ENCODE results near the gene ING5.
A peak's percentile ranks its signal among the peaks of the same experiment; 100 is the strongest.

ING5 gene

DNA sequence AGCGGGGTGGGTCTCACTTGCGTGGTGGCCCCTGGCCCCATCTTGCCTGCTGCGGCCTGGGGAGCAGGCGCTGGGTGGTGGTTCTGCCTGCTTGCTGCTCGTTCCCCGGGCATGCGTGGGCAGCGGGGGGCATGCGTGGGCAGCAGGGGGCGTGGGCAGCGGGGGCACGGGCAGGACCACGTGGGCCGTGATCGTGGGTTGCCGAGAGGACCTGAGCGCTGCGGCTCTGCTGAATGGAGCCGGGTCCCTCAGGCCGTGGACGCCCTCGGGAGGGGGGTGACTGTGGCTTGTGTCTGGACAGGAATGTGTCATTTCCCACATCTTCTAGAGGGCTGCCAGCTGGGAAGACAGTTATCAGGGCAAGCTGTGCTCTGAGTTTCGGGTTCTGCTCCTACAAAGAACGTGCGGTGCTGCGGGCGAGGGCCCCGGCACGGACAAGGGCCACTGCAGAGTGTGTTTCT lies 66.4 kb downstream of the ING5 start:
- Histone ChIP-seq H3K27me3 (ENCODE audit: control insufficient read depth, insufficient read depth, low read length) (no peaks in the 10 kb centered on the region), H3K4me3 (ENCODE audit: low read length) (no peak overlapping the region), H3K9me3 (replicated peaks; ENCODE audit: low read length) (no peaks in the 10 kb centered on the region), H3K9ac (ENCODE audit: low read depth, low read length) (no peak overlapping the region), H3K4me2 (ENCODE audit: low read length) (no peak overlapping the region), H3K4me1 (ENCODE audit: control insufficient read depth, insufficient read depth, low read length) (no peaks in the 10 kb centered on the region), H3K36me3 (ENCODE audit: insufficient read depth, low read length) (no peaks in the 10 kb centered on the region)

DNA sequence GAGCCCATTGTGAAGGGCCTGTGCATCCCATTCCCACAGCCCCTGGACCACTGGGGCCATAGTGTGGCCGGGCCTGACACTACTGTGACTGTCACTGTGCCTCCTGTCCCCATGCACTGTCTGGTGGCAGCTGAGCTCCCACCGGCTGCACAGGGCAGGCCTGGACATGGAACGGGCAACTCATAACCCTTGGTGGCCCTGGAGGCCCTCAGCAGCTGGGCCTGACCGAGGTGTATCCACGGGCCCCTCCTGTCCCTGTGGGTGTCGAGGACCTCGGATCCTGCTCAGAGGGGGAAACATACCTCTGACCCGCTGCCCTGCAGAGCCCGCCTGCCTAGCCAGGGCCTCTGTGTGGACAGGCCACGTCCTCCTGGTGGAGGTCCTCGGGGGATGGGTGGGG lies 67.0 kb downstream of the ING5 start:
- Histone ChIP-seq H3K4me3 (ENCODE audit: low read length) (no peak overlapping the region), H3K36me3 (ENCODE audit: insufficient read depth, low read length) (no peaks in the 10 kb centered on the region), H3K4me2 (ENCODE audit: low read length) (no peak overlapping the region), H3K9me3 (replicated peaks; ENCODE audit: low read length) (no peaks in the 10 kb centered on the region), H3K9ac (ENCODE audit: low read depth, low read length) (no peak overlapping the region), H3K27me3 (ENCODE audit: control insufficient read depth, insufficient read depth, low read length) (no peaks in the 10 kb centered on the region), H3K4me1 (ENCODE audit: control insufficient read depth, insufficient read depth, low read length) (no peaks in the 10 kb centered on the region)

DNA sequence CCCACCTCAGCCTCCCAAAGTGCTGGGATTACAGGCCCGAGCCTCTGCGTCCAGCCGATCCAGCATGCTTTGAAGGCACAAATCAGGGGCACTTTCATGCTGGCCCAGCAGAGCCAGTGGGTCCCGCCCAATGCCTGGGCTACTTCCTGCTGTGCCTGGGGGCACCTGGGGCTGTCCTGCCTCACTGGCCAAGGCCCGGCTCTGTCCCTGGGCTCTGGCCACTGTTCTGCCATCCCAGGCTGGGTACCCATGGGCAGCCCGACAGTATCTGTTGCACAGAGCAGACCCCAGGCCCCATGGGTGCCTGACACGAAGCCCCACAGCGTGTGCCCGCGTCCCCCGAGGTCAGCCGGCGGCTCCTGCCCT lies 68.0 kb downstream of the ING5 start:
- no peaks in the 10 kb centered on the region for H3K9me3 ChIP-seq (replicated peaks; ENCODE audit: low read length)
- H3K4me3 ChIP-seq (ENCODE audit: low read length) = no peak overlapping the region
- H3K27me3 ChIP-seq (ENCODE audit: control insufficient read depth, insufficient read depth, low read length) = no peaks in the 10 kb centered on the region
- no peaks in the 10 kb centered on the region for H3K36me3 ChIP-seq (ENCODE audit: insufficient read depth, low read length)
- no peak overlapping the region for H3K9ac ChIP-seq (ENCODE audit: low read depth, low read length)
- no peak overlapping the region for H3K4me2 ChIP-seq (ENCODE audit: low read length)
- peaks cover 2% of the 10 kb centered on the region for H3K4me1 ChIP-seq (ENCODE audit: control insufficient read depth, insufficient read depth, low read length)

DNA sequence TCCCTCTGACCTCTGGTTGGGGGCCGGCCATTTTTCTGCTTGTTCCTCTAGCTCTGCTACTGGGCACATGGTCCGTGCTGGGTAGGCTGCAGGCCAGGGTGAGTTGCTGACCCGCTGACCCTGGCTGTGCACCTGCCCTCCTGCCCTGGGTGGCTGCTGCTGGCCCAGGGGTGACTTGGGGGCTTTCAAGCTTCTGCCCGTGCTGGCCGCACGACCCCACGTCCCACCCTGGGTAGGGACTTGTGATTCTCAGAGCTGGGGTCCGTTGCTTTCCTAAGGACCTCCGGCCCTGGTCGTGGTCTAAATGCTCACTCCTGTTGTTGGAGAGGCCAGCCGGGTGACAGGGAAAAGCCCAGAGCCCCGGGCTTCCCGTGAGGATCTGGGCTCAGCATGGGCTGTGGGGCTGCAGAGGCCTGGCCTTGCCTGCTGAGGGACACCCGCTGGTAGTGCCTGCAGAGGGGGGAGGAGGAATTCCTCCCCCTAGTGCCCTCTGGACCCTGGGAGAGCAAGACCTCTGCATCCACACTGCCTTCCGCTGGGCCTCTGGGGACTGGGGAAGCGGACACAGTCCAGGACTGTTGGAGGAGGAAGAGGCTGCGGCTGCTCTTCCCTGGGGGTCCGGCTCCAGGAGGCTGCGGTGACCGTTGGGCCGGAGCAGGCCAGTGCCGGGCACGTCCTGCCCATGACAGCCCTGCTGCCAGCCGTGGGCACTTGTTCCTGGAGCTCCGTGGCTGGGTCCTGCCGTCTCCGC lies 68.5 kb downstream of the ING5 start:
- H3K36me3 ChIP-seq (ENCODE audit: insufficient read depth, low read length) = no peaks in the 10 kb centered on the region
- no peaks in the 10 kb centered on the region for H3K9me3 ChIP-seq (replicated peaks; ENCODE audit: low read length)
- H3K4me1 ChIP-seq (ENCODE audit: control insufficient read depth, insufficient read depth, low read length) = peaks cover 8% of the 10 kb centered on the region
- H3K27me3 ChIP-seq (ENCODE audit: control insufficient read depth, insufficient read depth, low read length) = no peaks in the 10 kb centered on the region
- no peak overlapping the region for H3K9ac ChIP-seq (ENCODE audit: low read depth, low read length)
- H3K4me2 ChIP-seq (ENCODE audit: low read length) = no peak overlapping the region
- H3K4me3 ChIP-seq (ENCODE audit: low read length) = no peak overlapping the region

DNA sequence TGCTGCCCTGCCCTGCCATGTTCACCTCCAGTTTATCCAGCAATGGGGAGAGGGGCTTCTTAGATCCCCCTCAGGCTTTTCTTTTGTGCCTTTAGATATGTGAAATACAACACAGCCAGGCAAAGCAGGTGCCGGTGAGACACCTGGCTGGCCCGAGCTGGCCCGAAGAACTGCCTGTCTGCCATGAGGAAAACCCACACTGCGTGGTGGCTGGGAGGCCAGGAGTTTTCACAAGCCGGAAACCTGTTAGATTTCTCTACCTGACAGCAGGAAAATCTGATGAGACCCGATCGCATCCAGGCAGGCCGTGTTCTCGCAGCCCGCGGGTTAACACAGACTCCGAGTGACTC lies 69.1 kb downstream of the ING5 start:
- no peaks in the 10 kb centered on the region for H3K36me3 ChIP-seq (ENCODE audit: insufficient read depth, low read length)
- peaks cover 14% of the 10 kb centered on the region for H3K4me1 ChIP-seq (ENCODE audit: control insufficient read depth, insufficient read depth, low read length)
- peaks cover 4% of the 10 kb centered on the region for H3K27me3 ChIP-seq (ENCODE audit: control insufficient read depth, insufficient read depth, low read length)
- no peak overlapping the region for H3K4me3 ChIP-seq (ENCODE audit: low read length)
- no peak overlapping the region for H3K4me2 ChIP-seq (ENCODE audit: low read length)
- no peak overlapping the region for H3K9ac ChIP-seq (ENCODE audit: low read depth, low read length)
- no peaks in the 10 kb centered on the region for H3K9me3 ChIP-seq (replicated peaks; ENCODE audit: low read length)

DNA sequence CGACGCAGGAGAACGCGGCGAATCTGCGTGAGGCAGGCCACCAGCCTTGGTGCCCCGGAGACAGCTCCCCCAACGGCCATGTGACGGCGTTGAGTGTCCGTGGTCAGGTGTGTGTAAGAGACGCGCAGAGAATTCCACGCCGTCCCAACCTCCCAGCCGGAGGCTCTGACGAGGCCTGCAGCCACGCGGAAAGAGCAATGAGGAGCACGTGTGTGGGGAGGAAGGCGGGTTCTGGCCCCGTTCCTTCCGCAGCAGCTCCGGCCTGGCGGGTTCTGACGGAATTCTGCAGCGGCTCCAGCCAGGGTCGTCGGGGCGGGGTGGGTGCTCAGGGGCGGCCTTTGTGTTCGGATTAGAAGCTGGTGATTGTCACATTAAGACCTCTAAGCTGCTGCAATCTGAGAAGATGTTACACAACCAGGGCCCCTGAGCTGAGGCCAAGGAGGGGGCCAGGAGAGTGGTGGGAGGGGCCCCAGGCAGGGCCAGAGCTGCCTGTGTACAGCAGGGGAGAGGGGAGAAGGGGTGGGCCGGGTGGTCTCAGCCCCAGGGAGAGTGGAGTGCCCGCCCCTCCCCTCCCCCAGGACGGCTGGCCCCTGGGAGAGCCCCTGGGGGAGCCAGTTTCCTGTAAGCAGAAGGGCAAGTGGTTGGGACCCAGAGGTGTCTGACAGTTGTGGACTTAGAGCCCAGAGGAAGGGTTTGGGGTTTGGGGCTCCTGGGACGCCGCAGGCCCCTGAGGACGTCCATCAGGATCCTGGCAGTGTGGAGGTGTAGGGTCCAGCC lies 69.6 kb downstream of the ING5 start:
- Histone ChIP-seq H3K4me3 (ENCODE audit: low read length) (no peak overlapping the region), H3K4me2 (ENCODE audit: low read length) (no peak overlapping the region), H3K36me3 (ENCODE audit: insufficient read depth, low read length) (no peaks in the 10 kb centered on the region), H3K4me1 (ENCODE audit: control insufficient read depth, insufficient read depth, low read length) (peaks cover 14% of the 10 kb centered on the region), H3K9ac (ENCODE audit: low read depth, low read length) (no peak overlapping the region), H3K27me3 (ENCODE audit: control insufficient read depth, insufficient read depth, low read length) (peaks cover 6% of the 10 kb centered on the region), H3K9me3 (replicated peaks; ENCODE audit: low read length) (no peaks in the 10 kb centered on the region)

DNA sequence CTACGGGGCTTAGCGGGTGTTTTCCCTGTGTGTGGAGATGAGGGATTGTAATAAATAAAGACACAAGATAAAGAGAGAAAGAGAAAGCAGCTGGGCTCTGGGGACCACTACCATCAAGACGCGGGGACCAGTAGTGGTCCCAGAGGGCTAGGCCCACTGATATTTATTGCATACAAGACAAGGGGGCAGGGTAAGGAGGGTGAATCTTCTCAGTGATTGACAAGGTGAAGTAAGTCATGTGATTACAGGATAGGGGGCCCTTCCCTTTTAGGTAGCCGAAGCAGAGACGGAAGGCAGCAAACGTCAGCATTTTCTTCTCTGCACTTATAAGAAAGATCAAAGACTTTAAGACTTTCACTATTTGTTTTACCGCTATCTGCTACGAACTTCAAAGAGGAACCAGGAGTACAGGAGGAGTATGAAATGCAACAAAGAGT lies 70.2 kb downstream of the ING5 start:
- H3K4me1 ChIP-seq (ENCODE audit: control insufficient read depth, insufficient read depth, low read length) = peaks cover 14% of the 10 kb centered on the region
- no peak overlapping the region for H3K4me3 ChIP-seq (ENCODE audit: low read length)
- no peaks in the 10 kb centered on the region for H3K9me3 ChIP-seq (replicated peaks; ENCODE audit: low read length)
- no peak overlapping the region for H3K9ac ChIP-seq (ENCODE audit: low read depth, low read length)
- no peaks in the 10 kb centered on the region for H3K36me3 ChIP-seq (ENCODE audit: insufficient read depth, low read length)
- H3K4me2 ChIP-seq (ENCODE audit: low read length) = no peak overlapping the region
- peaks cover 6% of the 10 kb centered on the region for H3K27me3 ChIP-seq (ENCODE audit: control insufficient read depth, insufficient read depth, low read length)

DNA sequence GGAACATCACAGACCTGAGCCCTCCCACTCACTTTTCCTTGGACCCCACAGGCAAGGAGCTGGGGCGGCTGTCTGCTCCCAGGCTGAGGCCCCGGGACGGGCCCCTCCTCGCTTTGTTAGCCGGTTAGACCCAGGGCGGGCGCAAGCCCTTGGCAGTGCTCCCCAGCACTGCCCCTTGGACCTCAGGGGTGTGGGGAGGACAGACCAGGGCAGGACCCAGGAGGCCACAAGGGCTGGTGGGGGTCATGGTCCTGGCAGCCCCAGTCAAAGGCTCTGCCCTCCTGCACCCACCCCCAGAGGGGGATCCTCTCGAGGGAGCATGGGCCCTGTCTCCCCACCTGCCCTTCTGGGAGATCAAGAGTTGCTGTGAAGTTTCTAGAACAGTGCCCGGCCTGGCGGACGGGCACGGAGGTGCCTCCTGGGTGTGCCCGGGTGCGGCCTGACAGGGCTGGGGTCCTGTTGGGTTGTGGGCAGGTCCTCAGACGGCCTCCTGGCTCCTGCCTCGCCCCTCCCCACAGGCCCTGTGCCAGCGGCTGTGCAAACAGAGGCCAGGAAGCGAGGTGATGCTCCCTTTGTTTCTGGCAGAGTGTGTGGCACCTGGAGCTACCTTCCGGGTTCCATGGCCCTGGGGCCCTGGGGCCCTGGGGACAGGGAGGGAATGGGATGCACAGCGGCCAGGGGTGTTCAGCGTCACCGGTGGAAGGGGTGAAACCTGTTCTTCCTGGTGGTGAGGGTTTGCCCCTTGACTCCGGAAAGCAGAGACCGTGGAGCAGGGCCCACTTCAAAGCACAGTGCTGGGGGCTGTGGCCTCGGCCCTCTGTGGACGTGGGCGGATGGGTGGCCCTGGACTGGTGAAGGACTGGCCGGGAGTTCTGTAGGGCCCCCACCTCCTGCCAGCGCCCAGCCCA lies 71.9 kb downstream of the ING5 start:
- no peak overlapping the region for H3K9ac ChIP-seq (ENCODE audit: low read depth, low read length)
- H3K4me2 ChIP-seq (ENCODE audit: low read length) = no peak overlapping the region
- H3K4me3 ChIP-seq (ENCODE audit: low read length) = no peak overlapping the region
- H3K4me1 ChIP-seq (ENCODE audit: control insufficient read depth, insufficient read depth, low read length) = peaks cover 14% of the 10 kb centered on the region
- no peaks in the 10 kb centered on the region for H3K36me3 ChIP-seq (ENCODE audit: insufficient read depth, low read length)
- peaks cover 6% of the 10 kb centered on the region for H3K27me3 ChIP-seq (ENCODE audit: control insufficient read depth, insufficient read depth, low read length)
- no peaks in the 10 kb centered on the region for H3K9me3 ChIP-seq (replicated peaks; ENCODE audit: low read length)

DNA sequence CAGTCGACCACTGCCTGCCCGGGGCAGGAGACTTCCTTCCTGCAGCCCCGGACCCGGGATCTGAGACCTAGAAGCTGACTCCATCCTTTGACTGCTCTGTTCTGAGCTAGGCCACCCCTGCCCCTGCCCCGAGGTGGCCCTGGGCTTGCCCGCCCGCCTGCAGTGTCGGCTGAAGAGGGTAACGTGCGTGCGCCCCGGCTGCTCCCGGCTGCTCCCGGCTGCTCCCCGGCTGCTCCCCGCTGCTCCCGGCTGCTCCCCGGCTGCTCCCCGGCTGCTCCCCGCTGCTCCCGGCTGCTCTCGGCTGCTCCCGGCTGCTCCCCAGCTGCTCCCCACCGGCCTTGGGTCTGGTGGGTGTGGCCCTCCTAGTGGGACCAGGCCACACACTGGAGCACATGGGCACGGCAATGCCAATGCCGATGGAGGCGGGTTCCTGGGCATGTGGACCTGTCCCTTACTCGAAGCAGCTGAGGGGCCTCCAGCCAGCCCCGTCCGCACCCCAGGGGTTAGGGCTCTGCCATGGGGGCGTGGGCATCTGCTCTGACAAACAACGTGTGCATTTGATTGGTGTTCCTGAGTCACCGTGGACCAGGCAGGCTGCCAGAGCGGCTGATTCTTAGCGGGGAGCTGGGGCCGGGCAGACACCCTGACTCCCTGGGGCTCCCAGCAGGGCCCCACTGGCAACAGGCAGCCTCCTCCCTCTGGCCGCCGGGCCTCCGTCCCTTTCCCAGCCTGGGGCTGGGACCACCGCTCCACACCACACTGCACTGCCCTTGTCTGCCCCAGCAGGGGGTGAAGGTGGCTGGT lies 72.8 kb downstream of the ING5 start:
- no peaks in the 10 kb centered on the region for H3K36me3 ChIP-seq (ENCODE audit: insufficient read depth, low read length)
- peak overlapping the region; percentile 11 for H3K4me2 ChIP-seq (ENCODE audit: low read length)
- peaks cover 6% of the 10 kb centered on the region for H3K27me3 ChIP-seq (ENCODE audit: control insufficient read depth, insufficient read depth, low read length)
- no peak overlapping the region for H3K9ac ChIP-seq (ENCODE audit: low read depth, low read length)
- no peaks in the 10 kb centered on the region for H3K9me3 ChIP-seq (replicated peaks; ENCODE audit: low read length)
- H3K4me1 ChIP-seq (ENCODE audit: control insufficient read depth, insufficient read depth, low read length) = peaks cover 14% of the 10 kb centered on the region
- no peak overlapping the region for H3K4me3 ChIP-seq (ENCODE audit: low read length)

DNA sequence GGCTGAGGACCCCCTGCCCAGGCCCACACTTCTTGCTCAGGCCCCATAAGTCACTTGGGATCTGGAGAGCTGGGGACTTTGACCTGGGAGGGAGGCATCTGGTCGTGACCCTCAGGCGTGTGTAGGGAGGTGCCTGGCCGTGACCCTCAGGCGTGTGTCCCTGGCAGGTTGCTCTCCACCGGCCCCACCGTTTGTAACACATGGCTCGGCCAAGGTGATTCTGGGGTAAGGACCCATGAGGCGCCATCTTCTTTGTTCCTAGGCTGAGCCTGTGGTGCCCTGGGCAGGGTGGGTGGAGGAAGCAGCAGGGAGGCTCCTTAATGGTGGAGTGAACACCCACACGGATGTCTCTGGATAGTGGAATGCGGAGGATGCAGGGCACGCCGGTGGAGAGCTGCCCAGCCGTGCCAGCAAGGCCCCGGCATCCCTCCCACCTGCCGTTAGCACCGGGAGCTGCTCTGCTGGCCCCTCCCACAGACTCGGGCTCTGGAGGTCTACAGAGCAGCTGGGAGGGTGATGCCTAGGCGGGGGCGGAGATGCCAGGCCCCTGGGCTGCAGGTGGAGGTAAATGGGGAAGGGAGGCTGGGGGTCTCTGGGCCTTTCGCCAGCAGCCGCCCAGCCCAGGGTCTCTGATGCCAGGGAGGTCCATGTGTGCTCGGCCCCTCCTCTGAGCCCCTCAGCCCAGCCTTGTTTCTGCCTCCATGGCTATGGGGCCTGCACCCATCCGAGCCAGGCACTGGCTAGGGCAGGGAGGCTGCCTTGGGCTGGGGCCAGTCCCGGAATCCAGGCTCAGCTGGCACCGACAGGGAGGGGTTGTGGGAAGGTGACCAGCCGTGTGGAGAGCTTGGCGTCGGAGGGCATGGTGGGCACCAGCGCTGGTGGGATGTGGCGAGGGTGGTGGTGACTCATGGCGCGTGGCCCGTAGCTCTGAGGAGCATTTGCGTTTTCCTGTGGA lies 73.7 kb downstream of the ING5 start:
- H3K36me3 ChIP-seq (ENCODE audit: insufficient read depth, low read length) = no peaks in the 10 kb centered on the region
- H3K27me3 ChIP-seq (ENCODE audit: control insufficient read depth, insufficient read depth, low read length) = peaks cover 6% of the 10 kb centered on the region
- no peak overlapping the region for H3K9ac ChIP-seq (ENCODE audit: low read depth, low read length)
- H3K4me3 ChIP-seq (ENCODE audit: low read length) = no peak overlapping the region
- peaks cover 14% of the 10 kb centered on the region for H3K4me1 ChIP-seq (ENCODE audit: control insufficient read depth, insufficient read depth, low read length)
- no peaks in the 10 kb centered on the region for H3K9me3 ChIP-seq (replicated peaks; ENCODE audit: low read length)
- peak overlapping the region; percentile 11 for H3K4me2 ChIP-seq (ENCODE audit: low read length)

Data from skeletal muscle satellite cell (primary cell).